Measurements from ENCODE around the gene ITFG2.

ITFG2 gene

GRCh38 chr12:2804393-2805142, 7.9 kb upstream of the ITFG2 start:
- H3K27me3 ChIP-seq (ENCODE audit: control insufficient read depth in 1 of 2, insufficient read depth in 1 of 2, low read length in 2 of 2), result no peaks in the 10 kb centered on the region
- 31% methylated on average over 2 of the region's 5 CpGs for WGBS

GRCh38 chr12:2805143-2805520, 7.3 kb upstream of the ITFG2 start:
- Histone ChIP-seq H2AFZ (ENCODE audit: low read depth, low read length) (no peak overlapping the region), H3K18ac (ENCODE audit: low read depth in 1 of 2, low read length in 2 of 2) (no peak overlapping the region), H3K23ac (ENCODE audit: low read length in 2 of 2) (no peak overlapping the region), H2BK5ac (ENCODE audit: low read depth, low read length, poor library complexity, severe bottlenecking) (no peak overlapping the region), H3K9me3 (ENCODE audit: control insufficient read depth, low read length) (no peaks in the 10 kb centered on the region), H4K8ac (ENCODE audit: low read length) (no peak overlapping the region), H3K4me3 (ENCODE audit: insufficient read depth in 1 of 2, low read depth in 1 of 2, low read length in 2 of 2) (no peak overlapping the region), H2BK15ac (ENCODE audit: low read depth, poor library complexity, severe bottlenecking) (no peak overlapping the region), H3K4me1 (ENCODE audit: control insufficient read depth, insufficient read depth, low read depth, low read length) (peaks cover 12% of the 10 kb centered on the region), H3K14ac (ENCODE audit: low read length in 2 of 2) (no peak overlapping the region), H3K4me2 (ENCODE audit: low read length, poor library complexity, severe bottlenecking) (peak overlapping the region; percentile 17), H3K9ac (ENCODE audit: low read length) (no peak overlapping the region), H2BK120ac (ENCODE audit: low read depth, low read length) (no peak overlapping the region), H3K27ac (ENCODE audit: low read length, poor library complexity, severe bottlenecking) (peak overlapping the region; percentile 94), H3K27me3 (ENCODE audit: control insufficient read depth in 1 of 2, insufficient read depth in 1 of 2, low read length in 2 of 2) (no peaks in the 10 kb centered on the region), H2AK5ac (ENCODE audit: low read length, severe bottlenecking) (no peak overlapping the region), H3K36me3 (ENCODE audit: control insufficient read depth in 1 of 2, insufficient read depth in 2 of 2, low read depth in 1 of 2, low read length in 2 of 2) (peaks cover 28 to 46% of the 10 kb centered on the region in 2 experiments), H2BK12ac (ENCODE audit: low read length in 2 of 2) (no peak overlapping the region), H3K79me1 (replicated peaks; ENCODE audit: low read length, poor library complexity, severe bottlenecking) (peaks cover 6% of the 10 kb centered on the region), H3K4ac (ENCODE audit: low read depth in 1 of 2, low read length in 2 of 2) (no peak overlapping the region), H4K91ac (ENCODE audit: low read length) (no peak overlapping the region)
- WGBS, result 86% methylated on average over 1 of the region's 2 CpGs
- DNase-seq, result peak; percentile 72

More at GRCh38 chr12:2804393-2805142, 7.9 kb upstream of the ITFG2 start:
- peaks cover 12% of the 10 kb centered on the region for H3K4me1 ChIP-seq (ENCODE audit: control insufficient read depth, insufficient read depth, low read depth, low read length)
- no peak overlapping the region for H4K8ac ChIP-seq (ENCODE audit: low read length)
- no peak overlapping the region for H3K23ac ChIP-seq (ENCODE audit: low read length in 2 of 2)
- H2BK120ac ChIP-seq (ENCODE audit: low read depth, low read length), result peak overlapping the region; percentile 35
- H3K18ac ChIP-seq (ENCODE audit: low read depth in 1 of 2, low read length in 2 of 2), result peak overlapping the region in 1 of 2 experiments; percentile 46
- no peak overlapping the region for H3K9ac ChIP-seq (ENCODE audit: low read length)
- peak overlapping the region; percentile 17 for H3K4me2 ChIP-seq (ENCODE audit: low read length, poor library complexity, severe bottlenecking)
- H3K79me1 ChIP-seq (replicated peaks; ENCODE audit: low read length, poor library complexity, severe bottlenecking), result peaks cover 6% of the 10 kb centered on the region
- H3K4ac ChIP-seq (ENCODE audit: low read depth in 1 of 2, low read length in 2 of 2), result no peak overlapping the region
- peak overlapping the region; percentile 94 for H3K27ac ChIP-seq (ENCODE audit: low read length, poor library complexity, severe bottlenecking)
- no peaks in the 10 kb centered on the region for H3K9me3 ChIP-seq (ENCODE audit: control insufficient read depth, low read length)
- H2AFZ ChIP-seq (ENCODE audit: low read depth, low read length), result no peak overlapping the region
- no peak overlapping the region for H3K14ac ChIP-seq (ENCODE audit: low read length in 2 of 2)
- peak overlapping the region; percentile 71 for H2AK5ac ChIP-seq (ENCODE audit: low read length, severe bottlenecking)
- peak; percentile 85 for DNase-seq
- no peak overlapping the region for H2BK12ac ChIP-seq (ENCODE audit: low read length in 2 of 2)
- H2BK15ac ChIP-seq (ENCODE audit: low read depth, poor library complexity, severe bottlenecking), result no peak overlapping the region
- no peak overlapping the region for H3K4me3 ChIP-seq (ENCODE audit: insufficient read depth in 1 of 2, low read depth in 1 of 2, low read length in 2 of 2)
- no peak overlapping the region for H4K91ac ChIP-seq (ENCODE audit: low read length)
- H3K36me3 ChIP-seq (ENCODE audit: control insufficient read depth in 1 of 2, insufficient read depth in 2 of 2, low read depth in 1 of 2, low read length in 2 of 2), result peaks cover 33 to 51% of the 10 kb centered on the region in 2 experiments
- peak overlapping the region; percentile 8 for H2BK5ac ChIP-seq (ENCODE audit: low read depth, low read length, poor library complexity, severe bottlenecking)

- Histone ChIP-seq H2AK5ac (ENCODE audit: low read length, severe bottlenecking) (no peak overlapping the region), H2BK12ac (ENCODE audit: low read length in 2 of 2) (no peak overlapping the region), H3K27ac (ENCODE audit: low read length, poor library complexity, severe bottlenecking) (no peak overlapping the region), H3K9ac (ENCODE audit: low read length) (no peak overlapping the region), H3K18ac (ENCODE audit: low read depth in 1 of 2, low read length in 2 of 2) (no peak overlapping the region), H3K4me1 (ENCODE audit: control insufficient read depth, insufficient read depth, low read depth, low read length) (peaks cover 14% of the 10 kb centered on the region), H2BK15ac (ENCODE audit: low read depth, poor library complexity, severe bottlenecking) (no peak overlapping the region), H3K4me3 (ENCODE audit: insufficient read depth in 1 of 2, low read depth in 1 of 2, low read length in 2 of 2) (no peak overlapping the region), H2BK120ac (ENCODE audit: low read depth, low read length) (no peak overlapping the region), H3K4me2 (ENCODE audit: low read length, poor library complexity, severe bottlenecking) (no peak overlapping the region), H3K27me3 (ENCODE audit: control insufficient read depth in 1 of 2, insufficient read depth in 1 of 2, low read length in 2 of 2) (no peaks in the 10 kb centered on the region), H3K36me3 (ENCODE audit: control insufficient read depth in 1 of 2, insufficient read depth in 2 of 2, low read depth in 1 of 2, low read length in 2 of 2) (peaks cover 12 to 30% of the 10 kb centered on the region in 2 experiments), H3K23ac (ENCODE audit: low read length in 2 of 2) (no peak overlapping the region), H3K79me1 (replicated peaks; ENCODE audit: low read length, poor library complexity, severe bottlenecking) (peaks cover 7% of the 10 kb centered on the region), H4K8ac (ENCODE audit: low read length) (no peak overlapping the region), H3K9me3 (ENCODE audit: control insufficient read depth, low read length) (no peaks in the 10 kb centered on the region), H2AFZ (ENCODE audit: low read depth, low read length) (no peak overlapping the region), H3K4ac (ENCODE audit: low read depth in 1 of 2, low read length in 2 of 2) (no peak overlapping the region), H3K14ac (ENCODE audit: low read length in 2 of 2) (no peak overlapping the region), H2BK5ac (ENCODE audit: low read depth, low read length, poor library complexity, severe bottlenecking) (no peak overlapping the region), H4K91ac (ENCODE audit: low read length) (no peak overlapping the region)
- WGBS, result over 99% methylated on average over 6 of the region's 6 CpGs
- DNase-seq, result no peak
Measured at GRCh38 chr12:2806700-2807099, 5.8 kb upstream of the ITFG2 start.

DNA sequence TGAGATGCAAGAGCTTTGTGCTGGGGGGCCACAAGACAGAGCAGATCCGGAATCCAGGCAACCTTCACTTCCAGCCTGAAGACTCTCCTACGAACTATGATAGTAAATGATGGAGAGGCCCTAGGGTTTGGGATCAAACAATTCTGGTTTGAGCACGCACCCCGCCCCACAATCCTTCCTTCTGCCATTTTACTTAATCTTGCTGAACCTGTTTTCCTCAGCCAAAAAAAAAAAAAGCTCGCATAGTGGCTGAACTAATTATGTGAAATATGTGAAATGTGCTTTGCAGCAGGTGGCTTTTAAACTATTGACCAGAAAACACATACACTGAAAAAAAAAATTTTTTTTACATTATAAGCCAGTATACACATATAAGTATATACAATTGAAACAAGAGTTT, 667 bp upstream of the ITFG2 start:
- Histone ChIP-seq H3K79me1 (replicated peaks; ENCODE audit: low read length, poor library complexity, severe bottlenecking) (peaks cover 19% of the 10 kb centered on the region), H3K27ac (ENCODE audit: low read length, poor library complexity, severe bottlenecking) (no peak overlapping the region), H3K18ac (ENCODE audit: low read depth in 1 of 2, low read length in 2 of 2) (no peak overlapping the region), H3K36me3 (ENCODE audit: control insufficient read depth in 1 of 2, insufficient read depth in 2 of 2, low read depth in 1 of 2, low read length in 2 of 2) (peaks cover 3 to 5% of the 10 kb centered on the region in 2 experiments), H3K23ac (ENCODE audit: low read length in 2 of 2) (no peak overlapping the region), H2BK15ac (ENCODE audit: low read depth, poor library complexity, severe bottlenecking) (no peak overlapping the region), H3K4me3 (ENCODE audit: insufficient read depth in 1 of 2, low read depth in 1 of 2, low read length in 2 of 2) (peak overlapping the region in 1 of 2 experiments; percentile 92), H3K27me3 (ENCODE audit: control insufficient read depth in 1 of 2, insufficient read depth in 1 of 2, low read length in 2 of 2) (no peaks in the 10 kb centered on the region), H2BK12ac (ENCODE audit: low read length in 2 of 2) (peak overlapping the region in 1 of 2 experiments; percentile 17), H3K14ac (ENCODE audit: low read length in 2 of 2) (no peak overlapping the region), H4K8ac (ENCODE audit: low read length) (peak overlapping the region; percentile 45), H3K4ac (ENCODE audit: low read depth in 1 of 2, low read length in 2 of 2) (no peak overlapping the region), H4K91ac (ENCODE audit: low read length) (peak overlapping the region; percentile 7), H2AFZ (ENCODE audit: low read depth, low read length) (no peak overlapping the region), H3K9me3 (ENCODE audit: control insufficient read depth, low read length) (no peaks in the 10 kb centered on the region), H3K4me2 (ENCODE audit: low read length, poor library complexity, severe bottlenecking) (no peak overlapping the region), H3K4me1 (ENCODE audit: control insufficient read depth, insufficient read depth, low read depth, low read length) (peaks cover 3% of the 10 kb centered on the region), H2BK120ac (ENCODE audit: low read depth, low read length) (no peak overlapping the region), H3K9ac (ENCODE audit: low read length) (peak overlapping the region; percentile 94), H2AK5ac (ENCODE audit: low read length, severe bottlenecking) (peak overlapping the region; percentile 87), H2BK5ac (ENCODE audit: low read depth, low read length, poor library complexity, severe bottlenecking) (no peak overlapping the region)
- DNase-seq, result no peak
- WGBS, result 100% methylated on average over 3 of the region's 5 CpGs

All from mesenchymal stem cell (in vitro differentiated cells and primary cell).